B cell (primary cell): Measurements from ENCODE around the gene UNC79.

ENCODE experiments used
- CTCF ChIP-seq: fragments of 200-600 bp; IDR thresholded peaks from one replicate; pipeline ENCODE4 v1.8.0; 2022; ENCODE audit warnings: antibody characterized with exemption, mild to moderate bottlenecking
- EZH2 ChIP-seq: IDR thresholded peaks from 2 replicates; pipeline ENCODE4 v1.6.1; 2012; ENCODE audit warnings: borderline replicate concordance, low read depth, mild to moderate bottlenecking, moderate library complexity, low read length; ENCODE audit not compliant: insufficient read depth, poor library complexity, severe bottlenecking

- no peak for TF ChIP-seq CTCF
- no peak for TF ChIP-seq EZH2
These were observed 212.9 kb downstream of the UNC79 start for GRCh38 chr14:93643676-93644075.
